NCI-H146 (cell line): ENCODE data around the gene KRTAP9-9.
"Not testable (repeated sequence)": the region's sequence is repeated elsewhere in the genome, so short reads cannot be mapped to it uniquely, and the experiment has no call there.

Source experiments
- DNase-seq: peaks from one replicate; lab custom pipeline; 2025; lab: John Stamatoyannopoulos, UW

The KRTAP9-9 gene

GRCh38 chr17:41255381-41256290 lies at the start of gene KRTAP9-9:
Gene KRTAP9-9 (plus strand): TSS chr17:41255384.
- not testable (repeated sequence) for DNase-seq

GRCh38 chr17:41211845-41212466 lies 43.2 kb upstream of the KRTAP9-9 start:
- DNase-seq = no peak

- peak; percentile 1 for DNase-seq
Observed at GRCh38 chr17:41212524-41213169, 42.5 kb upstream of the KRTAP9-9 start.

GRCh38 chr17:41215681-41216080 lies 39.5 kb upstream of the KRTAP9-9 start:
- no peak for DNase-seq

- no peak for DNase-seq
Observed at GRCh38 chr17:41223821-41224220, 31.4 kb upstream of the KRTAP9-9 start.

- DNase-seq = no peak
Observed at GRCh38 chr17:41226051-41226450, 29.1 kb upstream of the KRTAP9-9 start.

- DNase-seq = not testable (repeated sequence)
Observed at GRCh38 chr17:41226598-41227095, 28.5 kb upstream of the KRTAP9-9 start, which contains the start of gene KRTAP9-2. Gene KRTAP9-2 (plus strand): TSS chr17:41226648. CDS start chr17:41226655, 7 bp downstream.

GRCh38 chr17:41230094-41230493 lies 25.1 kb upstream of the KRTAP9-9 start:
- no peak for DNase-seq

GRCh38 chr17:41231731-41232130 lies 23.5 kb upstream of the KRTAP9-9 start:
- DNase-seq = no peak

- not testable (repeated sequence) for DNase-seq
Observed at GRCh38 chr17:41232399-41233105, 22.6 kb upstream of the KRTAP9-9 start, which contains the start of gene KRTAP9-3. Gene KRTAP9-3 (plus strand): TSS chr17:41232449. CDS start chr17:41232502, 53 bp downstream.

- DNase-seq = not testable (repeated sequence)
Observed at GRCh38 chr17:41237116-41237515, 18.1 kb upstream of the KRTAP9-9 start.

- DNase-seq = not testable (repeated sequence)
Observed at GRCh38 chr17:41237949-41238437, 17.2 kb upstream of the KRTAP9-9 start, which contains the start of gene KRTAP9-8. Gene KRTAP9-8 (plus strand): TSS chr17:41237999. CDS start chr17:41238052, 53 bp downstream.

GRCh38 chr17:41246995-41247787 lies 8.0 kb upstream of the KRTAP9-9 start:
- DNase-seq = not testable (repeated sequence)

- not testable (repeated sequence) for DNase-seq
Observed at GRCh38 chr17:41249637-41250240, 5.4 kb upstream of the KRTAP9-9 start, which contains the start of gene KRTAP9-4. Gene KRTAP9-4 (plus strand): TSS chr17:41249687. CDS start chr17:41249721, 34 bp downstream.

- DNase-seq = no peak
Observed at GRCh38 chr17:41251261-41251660, 3.9 kb upstream of the KRTAP9-9 start.

- no peak for DNase-seq
Observed at GRCh38 chr17:41254861-41255260, 323 bp upstream of the KRTAP9-9 start.

- DNase-seq = no peak
Observed at GRCh38 chr17:41256291-41256685, 1.1 kb downstream of the KRTAP9-9 start.

- no peak for DNase-seq
Observed at GRCh38 chr17:41258406-41258805, 3.2 kb downstream of the KRTAP9-9 start.

GRCh38 chr17:41263212-41263611 lies 8.0 kb downstream of the KRTAP9-9 start:
- DNase-seq = no peak

- no peak for DNase-seq
Observed at GRCh38 chr17:41264599-41264998, 9.4 kb downstream of the KRTAP9-9 start.
